NCI-H82 treated with DMSO at 0.1 percent for 48 hours (cell line): Measurements from ENCODE around the gene A4GNT.
"Not testable (repeated sequence)": the region's sequence is repeated elsewhere in the genome, so short reads cannot be mapped to it uniquely, and the experiment has no call there.

Experiments
- DNase-seq: peaks from one replicate; lab custom pipeline; 2025; ENCODE audit not compliant: unreplicated experiment; lab: John Stamatoyannopoulos, UW

The A4GNT gene

DNA sequence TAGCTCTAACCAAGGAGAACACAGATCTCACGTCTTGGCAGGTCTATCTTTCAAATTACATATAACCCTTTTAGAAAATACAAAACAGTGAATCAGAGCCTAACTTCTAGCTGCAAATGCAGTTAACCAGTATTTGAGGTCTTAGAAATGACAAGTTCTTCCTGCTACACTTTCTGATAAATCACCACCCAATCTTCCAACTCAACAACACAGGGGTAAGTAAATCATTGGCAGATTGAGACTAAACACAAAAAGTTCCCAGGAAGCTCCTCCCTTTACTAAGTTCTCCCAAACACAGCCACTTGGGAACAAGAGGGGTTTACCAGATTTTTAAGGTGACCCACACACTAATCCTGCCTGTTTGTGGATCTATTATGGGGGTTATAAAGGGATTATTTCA is at the start of gene A4GNT:
Gene A4GNT, minus strand, starts transcription at position 152 of the 400 bp plus-strand sequence. CDS start 1,134 bp downstream, outside the sequence.
- DNase-seq, result no peak

GRCh38 chr3:138180375-138181029 is 48.3 kb upstream of the A4GNT start:
- peak; percentile 46 for DNase-seq

DNA sequence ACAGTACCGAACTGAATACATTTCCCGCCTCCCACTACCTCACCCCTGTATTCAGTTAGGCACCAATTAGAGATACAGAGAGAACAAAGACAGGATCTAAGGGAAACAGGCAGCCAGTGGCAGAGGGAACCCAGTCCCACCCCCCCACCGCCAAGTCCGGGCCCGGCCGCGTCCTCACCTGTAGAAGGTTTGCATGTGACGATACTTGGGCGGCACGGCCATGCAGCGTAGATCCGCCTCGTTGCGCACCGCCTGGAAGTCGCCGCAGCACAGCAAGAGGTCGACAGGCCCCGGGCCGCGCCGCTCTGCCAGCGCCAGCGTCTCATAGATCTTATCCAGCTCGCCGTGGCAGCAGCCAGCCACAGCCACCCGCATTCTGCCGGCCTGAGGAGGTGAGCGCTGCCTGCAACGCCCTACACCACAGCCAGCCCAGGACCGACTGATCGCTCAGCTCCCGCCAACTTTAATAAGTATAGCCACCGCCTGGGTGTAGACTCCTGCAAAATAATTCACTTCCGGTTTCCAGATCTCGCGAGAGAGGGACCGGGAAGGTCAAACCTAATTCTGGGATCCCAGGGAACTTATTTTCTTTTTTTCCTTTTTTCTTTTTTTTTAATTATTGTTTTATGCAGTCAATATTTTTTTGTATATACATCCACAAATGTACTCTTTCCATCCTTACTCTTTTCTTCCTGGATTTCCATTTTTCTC is 42.4 kb upstream of the A4GNT start, which contains the start of gene DBR1:
Gene DBR1, minus strand, starts transcription at position 501 of the 711 bp plus-strand sequence. Its CDS starts 126 bp downstream, at position 375.
- peak; percentile 54 for DNase-seq

DNA sequence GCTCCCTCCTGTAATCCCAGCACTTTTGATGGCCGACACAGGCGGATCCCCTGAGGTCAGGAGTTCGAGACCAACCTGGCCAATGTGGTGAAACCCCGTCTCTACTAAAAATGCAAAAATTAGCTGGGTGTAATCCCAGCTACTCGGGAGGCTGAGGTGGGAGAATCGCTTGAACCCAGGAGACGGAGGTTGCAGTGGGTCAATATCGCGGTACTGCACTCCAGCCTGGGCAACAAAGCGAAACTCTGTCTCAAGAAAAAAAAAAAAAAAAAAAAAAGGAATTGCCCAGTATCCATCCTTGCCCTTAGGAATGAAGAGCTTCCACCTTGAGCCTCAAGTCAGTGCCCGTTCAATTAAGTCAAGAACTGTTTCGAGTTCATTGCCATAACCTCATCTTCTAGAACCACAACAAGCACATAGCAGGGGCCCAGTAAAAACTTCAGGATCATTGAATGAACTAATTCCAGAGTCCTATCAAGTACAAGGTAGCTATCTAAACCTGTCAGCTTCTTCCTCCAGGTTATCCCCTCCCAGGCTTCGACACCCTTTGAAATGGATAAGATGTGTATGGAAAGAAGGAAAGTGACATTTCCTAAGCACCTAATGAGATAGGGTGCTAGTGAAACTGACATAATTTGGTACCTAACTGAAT is 41.7 kb upstream of the A4GNT start:
- no peak for DNase-seq

DNA sequence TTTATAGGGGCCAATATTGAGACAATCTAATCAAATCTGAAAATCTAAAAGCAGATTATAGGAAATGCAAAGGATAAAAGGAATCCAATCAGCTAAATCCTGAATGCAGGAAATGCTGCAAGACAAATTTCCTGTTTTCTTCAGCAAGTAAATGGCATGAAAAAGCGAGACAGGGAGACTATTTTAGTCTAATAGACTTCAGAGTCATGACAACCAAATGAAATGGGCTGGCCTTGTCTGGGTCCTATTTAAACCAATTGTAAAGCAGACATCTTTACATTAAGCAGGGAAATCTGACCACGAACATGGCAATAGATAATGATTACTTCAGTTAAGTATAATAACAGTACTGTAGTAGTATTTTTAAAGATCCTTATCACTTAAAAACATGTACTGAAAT is 40.4 kb upstream of the A4GNT start:
- DNase-seq, result no peak

DNA sequence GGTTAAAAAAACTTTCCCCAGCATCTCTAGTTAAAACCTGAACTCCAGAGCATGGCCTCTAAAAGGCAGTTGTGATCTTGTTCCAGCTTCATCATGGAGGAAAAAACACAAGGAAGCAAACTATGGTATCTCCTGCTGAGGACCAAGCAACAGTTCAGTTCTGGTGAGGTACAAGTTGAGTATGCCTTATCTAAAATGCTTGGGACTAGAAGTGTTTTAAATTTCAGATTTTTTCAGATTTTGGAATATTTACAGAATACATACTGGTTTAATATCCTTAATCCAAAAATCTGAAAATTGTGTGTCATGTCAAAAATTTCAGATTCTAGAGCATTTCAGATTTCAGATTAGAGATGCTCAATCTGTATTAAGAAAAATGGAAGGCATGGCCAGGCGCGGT is 32.9 kb upstream of the A4GNT start:
- no peak for DNase-seq

GRCh38 chr3:138157743-138158142 is 25.6 kb upstream of the A4GNT start:
- DNase-seq, result no peak

DNA sequence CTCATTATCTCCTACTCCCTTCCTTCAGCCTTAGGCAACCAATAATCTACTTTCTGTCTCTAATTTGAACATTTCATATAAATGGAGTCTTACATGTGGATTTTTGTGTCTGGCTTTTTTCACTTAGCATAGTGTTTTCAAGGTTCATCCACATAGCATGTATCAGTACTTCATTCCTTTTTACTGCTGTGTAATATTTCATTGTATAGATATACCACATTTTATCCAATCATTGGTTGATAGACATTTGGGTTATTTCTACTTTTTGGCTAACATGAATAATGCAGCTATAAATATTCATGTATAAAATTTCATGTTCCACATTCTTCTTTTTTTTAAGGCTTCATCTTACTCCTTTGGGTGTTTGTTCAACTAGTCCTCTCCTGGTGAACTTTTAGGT is 22.3 kb upstream of the A4GNT start:
- no peak for DNase-seq

DNA sequence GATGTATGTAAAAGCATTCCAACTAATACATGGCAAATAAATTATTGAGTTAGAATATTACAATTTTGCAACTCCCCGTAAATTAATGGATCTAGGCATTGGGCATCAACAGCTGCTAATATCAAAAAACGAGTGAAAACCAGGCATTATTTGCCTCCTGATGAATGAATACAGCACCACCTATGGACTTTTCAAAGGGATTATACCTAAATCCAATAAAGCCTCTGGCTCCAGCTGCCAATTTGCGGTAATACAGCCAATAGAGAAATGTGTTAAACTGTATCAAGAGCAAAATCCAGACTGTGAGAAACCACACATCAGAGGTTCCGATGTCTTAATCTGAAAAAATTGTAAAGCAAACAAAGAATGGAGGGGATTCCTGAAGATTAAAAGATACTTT is 16.3 kb upstream of the A4GNT start:
- peak; percentile 91 for DNase-seq

DNA sequence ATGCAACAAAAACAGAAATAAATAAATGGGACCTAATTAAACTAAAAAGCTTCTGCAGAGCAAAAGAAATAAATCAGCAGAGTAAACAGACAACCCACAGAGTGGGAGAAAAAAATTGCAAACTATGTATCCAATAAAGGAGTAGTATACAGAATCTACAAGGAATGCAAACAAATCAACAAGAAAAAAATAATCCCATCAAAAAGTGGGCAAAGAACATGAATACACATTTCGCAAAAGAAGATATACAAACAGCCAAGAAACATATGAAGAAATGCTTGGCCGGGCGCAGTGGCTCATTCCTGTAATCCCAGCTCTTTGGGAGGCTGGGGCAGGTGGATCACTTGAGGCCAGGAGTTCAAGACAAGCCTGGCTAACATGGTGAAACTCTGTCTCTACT is 10.0 kb upstream of the A4GNT start:
- not testable (repeated sequence) for DNase-seq

- no peak for DNase-seq
These were observed 8.8 kb upstream of the A4GNT start for GRCh38 chr3:138140940-138141339.

DNA sequence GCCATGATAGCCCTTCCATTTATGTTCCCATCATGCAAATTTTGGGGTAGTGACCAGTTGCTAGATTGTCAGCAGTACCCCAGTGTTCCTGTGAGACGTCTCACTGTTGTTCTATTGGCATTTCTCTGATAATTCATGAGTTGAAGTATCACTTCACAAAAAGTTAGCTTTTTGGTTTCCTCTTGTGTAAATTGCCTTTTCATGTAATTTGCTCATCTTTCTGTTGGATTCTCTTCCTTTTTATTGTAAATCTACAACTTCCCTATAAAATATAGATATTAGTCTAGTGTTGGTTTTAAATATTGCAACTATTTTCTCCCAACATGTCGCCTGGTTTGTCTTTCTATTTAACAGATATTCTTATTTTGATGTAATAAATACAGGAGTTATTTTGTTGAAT is 7.5 kb upstream of the A4GNT start:
- DNase-seq, result no peak

GRCh38 chr3:138137861-138138260 is 5.7 kb upstream of the A4GNT start:
- no peak for DNase-seq

- no peak for DNase-seq
These were observed 4.0 kb upstream of the A4GNT start for GRCh38 chr3:138136201-138136600.

DNA sequence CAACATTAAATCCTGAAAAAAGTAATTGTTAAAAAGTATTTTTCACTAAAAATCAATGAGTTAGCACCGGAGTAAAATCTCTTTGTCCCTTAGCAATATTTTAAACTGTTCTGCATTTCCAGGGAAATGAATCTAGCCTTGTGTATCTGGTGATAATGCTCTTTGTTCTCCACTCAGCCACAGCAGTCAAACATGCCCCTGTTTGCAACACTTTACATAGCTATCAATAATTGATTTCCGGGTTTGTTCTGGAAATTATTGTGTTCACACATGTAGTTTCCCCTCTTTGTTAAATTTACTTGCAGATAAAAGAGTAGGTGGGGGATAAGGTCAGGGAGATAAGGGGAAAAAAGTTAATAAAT is 3.6 kb upstream of the A4GNT start:
- no peak for DNase-seq

DNA sequence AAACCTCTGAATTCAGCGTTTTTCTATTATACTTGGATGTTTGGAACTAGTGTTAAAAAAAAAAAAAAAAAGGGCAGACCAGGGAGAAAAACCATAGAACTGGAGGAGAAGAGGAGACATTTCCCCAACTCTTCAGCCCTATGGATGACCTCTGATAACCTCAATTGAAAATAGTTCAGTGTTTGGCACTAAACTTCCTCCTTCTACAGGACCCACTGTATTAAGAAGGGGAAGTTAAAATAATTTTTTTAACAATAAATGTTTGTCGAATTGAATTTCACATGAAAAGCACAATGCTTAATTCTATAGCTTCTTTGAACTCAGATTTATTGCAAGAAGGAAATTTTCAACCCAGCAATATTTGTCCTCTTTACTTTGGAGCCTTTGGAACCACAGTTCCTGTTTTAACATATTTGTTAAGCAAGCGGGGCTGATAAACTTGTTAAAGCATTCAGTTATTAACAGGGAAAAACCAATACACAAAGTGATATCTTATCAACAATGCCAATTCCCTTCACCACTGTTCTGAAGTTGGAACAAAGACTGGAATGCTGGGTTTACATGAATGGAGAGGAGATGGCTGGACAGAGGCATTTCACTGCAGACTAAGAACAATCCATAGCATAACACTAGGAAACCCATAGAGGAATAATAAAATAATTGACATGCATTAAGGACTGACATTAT is 3.1 kb upstream of the A4GNT start:
- no peak for DNase-seq

DNA sequence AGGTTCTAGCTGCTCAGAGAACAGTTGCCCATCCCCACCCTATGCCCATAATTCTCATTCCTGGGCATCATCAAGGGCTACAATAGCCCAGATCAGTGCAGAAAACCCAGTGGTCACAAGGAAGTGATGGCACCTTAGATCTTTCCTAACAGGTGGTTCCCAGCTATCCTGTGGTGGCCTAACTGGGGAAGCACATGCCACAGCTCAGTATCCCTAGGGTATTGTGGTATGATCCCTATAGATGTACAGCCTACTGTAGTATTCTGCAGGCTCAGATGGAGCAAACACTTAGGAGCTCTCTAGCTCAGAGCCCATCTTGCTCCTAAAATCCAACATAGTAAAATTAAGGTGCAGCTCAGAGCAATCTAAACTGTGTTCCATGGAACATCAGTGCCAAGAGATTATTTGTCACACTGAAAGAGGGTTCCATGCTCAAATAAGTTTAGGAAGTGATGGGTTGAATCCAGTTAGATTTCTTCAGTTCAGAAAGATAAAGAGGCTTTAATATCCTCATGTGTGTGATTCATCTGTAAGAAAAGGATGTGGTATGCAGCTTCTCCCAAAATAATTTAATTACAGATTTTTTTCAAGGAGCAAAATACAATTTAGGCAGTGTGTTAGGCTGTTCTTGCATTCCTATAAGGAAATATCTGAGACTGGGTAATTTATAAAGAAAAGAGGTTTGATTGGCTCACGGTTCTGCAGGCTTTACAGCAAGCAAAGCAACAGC is 4.4 kb downstream of the A4GNT start:
- DNase-seq, result no peak

GRCh38 chr3:138125548-138126221 is 6.5 kb downstream of the A4GNT start:
- DNase-seq, result no peak

DNA sequence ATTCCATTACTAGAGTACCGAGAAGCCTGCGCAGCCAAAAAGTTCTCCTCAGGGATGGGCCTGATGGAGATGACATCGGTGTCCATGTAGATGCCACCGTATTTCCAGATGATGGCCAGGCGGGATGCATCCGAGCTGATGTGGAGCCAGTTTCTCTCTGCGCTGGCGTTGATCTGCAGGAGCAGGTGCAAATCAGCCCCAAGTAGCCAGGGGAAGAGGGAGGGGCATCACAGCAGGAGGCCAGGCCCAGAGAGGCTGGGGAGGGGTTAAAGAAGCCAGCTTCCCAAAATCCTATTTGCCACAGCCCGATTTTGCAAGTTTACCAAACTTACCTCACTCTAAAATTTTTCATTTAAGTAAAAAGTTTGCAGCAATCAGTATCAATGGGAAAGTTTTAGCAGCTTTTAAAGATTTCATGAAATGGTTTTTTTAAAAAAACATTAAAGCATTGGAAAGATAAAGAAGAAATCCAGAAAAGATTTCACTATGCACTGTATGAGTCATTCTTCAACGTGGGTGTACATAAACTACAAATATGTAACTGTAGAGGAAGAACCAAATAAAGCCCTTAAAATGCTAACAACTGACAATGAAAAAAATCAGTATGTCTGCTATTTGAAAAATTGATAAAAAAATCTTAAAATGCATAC is 7.4 kb downstream of the A4GNT start:
- no peak for DNase-seq

DNA sequence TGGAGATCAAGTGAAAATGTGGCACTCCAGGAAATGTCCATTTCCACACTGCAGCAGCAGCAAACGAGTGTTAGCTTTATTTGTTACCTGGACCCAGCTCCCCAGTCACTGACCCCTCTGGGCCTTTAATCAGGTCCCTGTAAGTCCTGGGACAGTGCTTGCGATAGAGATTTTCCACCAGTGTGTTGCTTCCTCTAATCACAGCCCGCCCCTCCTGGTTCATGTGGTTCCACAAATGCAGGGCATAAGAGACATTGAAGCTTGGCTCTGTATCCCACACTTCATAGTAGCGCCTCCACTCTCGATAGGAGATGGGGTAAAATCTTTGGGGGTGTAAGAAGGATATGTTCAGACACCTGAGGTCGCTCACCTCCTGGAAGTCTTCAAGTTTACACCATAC is 8.0 kb downstream of the A4GNT start:
- no peak for DNase-seq
